ENCODE results near the gene VPS8.

Gene VPS8

DNA sequence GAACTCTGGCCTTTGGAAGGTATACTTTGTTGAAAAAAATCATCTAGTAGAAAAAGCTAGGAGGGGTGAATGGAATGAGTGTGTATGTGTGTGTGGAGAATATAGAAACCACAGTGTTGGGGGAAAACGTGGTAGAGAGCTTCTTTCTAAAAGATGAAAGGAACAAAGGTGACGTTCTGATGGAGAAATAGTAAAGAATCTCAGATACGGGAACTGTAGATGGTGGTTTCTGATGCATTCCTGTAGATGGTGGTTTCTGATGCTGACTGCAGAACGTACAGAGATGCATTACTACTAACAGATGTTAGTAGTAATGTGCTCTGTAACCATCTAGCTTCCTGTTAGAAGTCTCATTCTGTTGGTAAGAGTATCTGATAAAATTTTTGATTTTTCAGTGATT lies 60.2 kb downstream of the VPS8 start:
- TF ChIP-seq, protein P1, sequence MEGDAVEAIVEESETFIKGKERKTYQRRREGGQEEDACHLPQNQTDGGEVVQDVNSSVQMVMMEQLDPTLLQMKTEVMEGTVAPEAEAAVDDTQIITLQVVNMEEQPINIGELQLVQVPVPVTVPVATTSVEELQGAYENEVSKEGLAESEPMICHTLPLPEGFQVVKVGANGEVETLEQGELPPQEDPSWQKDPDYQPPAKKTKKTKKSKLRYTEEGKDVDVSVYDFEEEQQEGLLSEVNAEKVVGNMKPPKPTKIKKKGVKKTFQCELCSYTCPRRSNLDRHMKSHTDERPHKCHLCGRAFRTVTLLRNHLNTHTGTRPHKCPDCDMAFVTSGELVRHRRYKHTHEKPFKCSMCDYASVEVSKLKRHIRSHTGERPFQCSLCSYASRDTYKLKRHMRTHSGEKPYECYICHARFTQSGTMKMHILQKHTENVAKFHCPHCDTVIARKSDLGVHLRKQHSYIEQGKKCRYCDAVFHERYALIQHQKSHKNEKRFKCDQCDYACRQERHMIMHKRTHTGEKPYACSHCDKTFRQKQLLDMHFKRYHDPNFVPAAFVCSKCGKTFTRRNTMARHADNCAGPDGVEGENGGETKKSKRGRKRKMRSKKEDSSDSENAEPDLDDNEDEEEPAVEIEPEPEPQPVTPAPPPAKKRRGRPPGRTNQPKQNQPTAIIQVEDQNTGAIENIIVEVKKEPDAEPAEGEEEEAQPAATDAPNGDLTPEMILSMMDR (IDR thresholded peaks at IDR 0.05; ENCODE audit: extremely low read depth, insufficient read depth, missing control alignments): no peak
- in situ Hi-C loops (cut with MboI; ENCODE audit: low pct_unique_long_range_greater_than_20kb, low sequenced_read_pairs, unreplicated experiment): no loop called here
- DNase-seq (ENCODE audit: low spot score): no peak

DNA sequence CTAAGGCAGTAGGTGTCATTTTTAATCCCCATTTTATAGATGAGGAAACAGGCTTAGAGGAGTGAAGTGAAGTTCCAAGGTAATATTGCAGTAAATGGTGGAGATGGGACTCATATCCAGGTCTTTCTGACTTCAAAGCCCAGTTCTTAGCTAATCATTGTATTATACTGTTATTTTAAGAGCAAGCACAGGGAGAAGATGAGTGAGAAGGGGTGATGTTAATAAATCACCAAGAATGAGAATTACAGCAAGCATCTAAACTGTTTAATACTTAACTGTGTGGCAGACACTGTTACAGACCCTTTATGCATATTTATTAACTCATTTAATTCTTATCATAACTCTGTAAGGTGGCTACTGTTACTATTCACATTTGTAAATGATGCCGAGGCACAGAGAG lies 61.2 kb downstream of the VPS8 start:
- TF ChIP-seq, protein P1 (IDR thresholded peaks at IDR 0.05; ENCODE audit: extremely low read depth, insufficient read depth, missing control alignments): no peak
- DNase-seq (ENCODE audit: low spot score): no peak
- in situ Hi-C loops (cut with MboI; ENCODE audit: low pct_unique_long_range_greater_than_20kb, low sequenced_read_pairs, unreplicated experiment): no loop called here

DNA sequence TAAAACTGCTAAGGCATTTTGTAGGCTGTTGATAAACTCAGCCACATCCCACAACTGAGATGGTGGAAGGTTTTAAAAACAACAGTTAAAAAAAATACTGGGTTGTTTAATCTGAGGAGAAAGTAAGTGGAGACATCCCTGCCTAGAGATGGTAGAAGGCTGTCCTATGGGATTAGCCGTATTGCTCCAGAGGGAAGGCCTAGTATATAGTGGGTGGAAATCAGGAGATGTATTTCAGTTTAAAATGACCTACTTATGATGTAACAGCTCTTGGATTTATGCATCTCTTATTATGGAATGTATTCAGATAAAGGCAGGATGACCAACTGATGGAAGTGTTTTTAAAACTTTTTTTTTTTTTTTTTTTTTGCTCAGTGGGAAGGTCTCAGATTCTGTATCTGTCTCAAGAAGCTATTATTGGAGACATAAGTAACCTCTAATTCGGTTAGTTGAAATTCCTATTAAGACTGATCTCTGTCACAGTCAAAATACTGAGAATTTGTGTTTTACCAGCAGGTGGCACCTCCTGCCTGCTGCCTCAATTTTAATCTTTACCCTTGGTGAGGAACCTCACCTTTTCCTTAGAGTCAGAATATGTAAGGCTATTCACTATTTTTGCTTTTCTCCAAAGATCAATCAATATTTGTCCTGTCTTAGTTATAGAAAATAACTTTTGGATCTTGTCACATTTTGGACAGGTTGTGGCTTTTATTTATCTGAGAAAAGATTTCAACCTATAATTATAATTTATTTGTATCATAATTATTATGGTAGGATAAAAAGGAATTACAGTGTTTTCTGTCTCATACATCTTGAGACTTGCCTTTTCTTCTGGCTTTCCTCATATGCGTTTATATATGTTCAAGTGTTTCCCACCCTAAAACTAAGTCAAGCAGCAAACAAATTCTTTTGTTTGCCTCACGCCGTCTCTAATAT lies 63.0 kb downstream of the VPS8 start:
- TF ChIP-seq, protein P1 (IDR thresholded peaks at IDR 0.05; ENCODE audit: extremely low read depth, insufficient read depth, missing control alignments): peak; percentile 63
- DNase-seq (ENCODE audit: low spot score): peak; percentile 23
- in situ Hi-C loops (cut with MboI; ENCODE audit: low pct_unique_long_range_greater_than_20kb, low sequenced_read_pairs, unreplicated experiment): loop anchor here (25.0 kb wide), 1 partner anchor 312 kb away; no protein-coding TSS in a partner anchor

DNA sequence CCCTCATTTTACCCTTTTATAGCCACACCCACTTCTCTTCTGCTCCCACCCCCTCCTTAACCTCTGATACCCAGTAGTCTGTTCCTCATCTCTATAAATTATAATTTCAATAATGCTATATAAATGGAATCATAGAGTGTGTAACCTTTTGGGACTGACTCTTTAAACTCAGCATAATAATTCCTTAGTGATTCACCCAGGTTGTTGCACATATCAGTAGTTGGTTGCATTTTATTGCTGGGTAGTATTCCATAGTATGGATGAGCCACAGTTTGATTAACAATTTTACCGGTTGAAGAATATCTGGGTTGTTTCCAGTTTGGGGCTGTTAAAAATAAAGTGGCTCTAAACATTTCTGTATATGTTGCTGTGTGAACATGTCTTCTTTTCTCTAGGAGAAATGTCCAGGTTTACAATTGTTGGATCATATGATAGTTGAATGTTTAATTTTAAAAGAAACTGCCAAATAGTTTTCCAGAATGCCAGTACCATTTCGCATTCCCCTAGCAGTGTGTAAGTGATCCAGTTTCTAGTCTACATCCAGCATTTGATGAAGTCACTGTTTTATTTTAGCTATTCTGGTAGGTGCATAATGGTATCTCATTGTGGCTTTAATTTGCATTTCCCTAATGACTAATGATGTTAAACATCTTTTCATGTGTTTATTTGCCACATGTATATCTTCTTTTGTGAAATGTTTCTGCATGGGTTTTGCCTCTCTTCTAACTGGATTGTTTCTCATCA lies 68.5 kb downstream of the VPS8 start:
- in situ Hi-C loops (cut with MboI; ENCODE audit: low pct_unique_long_range_greater_than_20kb, low sequenced_read_pairs, unreplicated experiment): loop anchor here (25.0 kb wide), 1 partner anchor 307 kb away; no protein-coding TSS in a partner anchor
- TF ChIP-seq, protein P1 (IDR thresholded peaks at IDR 0.05; ENCODE audit: extremely low read depth, insufficient read depth, missing control alignments): no peak
- no peak for DNase-seq (ENCODE audit: low spot score)

DNA sequence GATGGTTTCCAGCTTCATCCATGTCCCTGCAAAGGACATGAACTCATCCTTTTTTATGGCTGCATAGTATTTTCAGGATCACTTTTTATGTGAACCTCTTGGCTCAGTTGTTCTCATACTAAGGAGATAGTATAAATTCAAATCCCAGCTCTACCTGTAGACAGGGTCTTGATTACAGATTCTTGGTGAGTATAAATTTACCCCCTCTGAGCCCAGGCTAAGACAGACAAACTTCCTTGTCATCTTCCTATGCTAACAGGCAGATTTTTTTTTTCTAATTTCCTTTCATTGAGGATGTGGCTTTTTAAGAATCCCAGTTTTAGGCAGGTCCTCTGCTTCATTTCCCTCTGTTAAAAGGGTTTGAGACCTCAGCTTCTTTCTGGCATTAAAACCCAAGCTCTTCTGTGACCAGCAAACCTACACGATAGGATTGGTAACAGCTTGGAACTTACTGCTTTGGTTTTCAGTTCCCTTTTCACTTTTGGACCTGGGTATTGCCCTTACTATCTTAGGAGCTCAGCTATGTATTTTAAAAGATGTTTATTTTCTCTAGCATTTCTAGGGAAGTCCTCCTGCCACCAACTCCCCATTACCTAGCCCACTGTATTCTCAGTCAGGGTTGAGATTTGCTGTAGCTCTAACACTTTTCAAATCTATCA lies 72.5 kb downstream of the VPS8 start:
- TF ChIP-seq, protein P1 (IDR thresholded peaks at IDR 0.05; ENCODE audit: extremely low read depth, insufficient read depth, missing control alignments): no peak
- peak; percentile 34 for DNase-seq (ENCODE audit: low spot score)
- in situ Hi-C loops (cut with MboI; ENCODE audit: low pct_unique_long_range_greater_than_20kb, low sequenced_read_pairs, unreplicated experiment): loop anchor here (25.0 kb wide), 1 partner anchor 303 kb away; no protein-coding TSS in a partner anchor

DNA sequence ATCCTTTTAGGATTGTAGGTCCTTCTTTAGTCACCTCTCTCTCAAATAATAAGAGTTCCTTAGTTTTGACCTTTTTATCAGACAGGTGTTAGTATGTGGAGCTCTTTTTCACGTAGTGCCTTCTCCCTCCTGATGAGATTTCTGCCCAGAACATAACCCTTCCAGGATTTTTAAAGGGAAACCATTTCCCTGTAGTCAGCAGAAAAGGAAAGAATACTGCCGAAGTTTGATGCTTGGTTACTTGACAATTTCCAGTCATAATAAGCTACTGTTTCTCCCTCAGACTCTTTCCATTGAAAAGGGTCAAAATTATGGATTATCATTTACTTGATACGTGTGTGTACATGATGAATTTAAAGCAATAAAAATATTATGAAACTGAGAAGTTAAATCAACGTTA lies 73.1 kb downstream of the VPS8 start:
- in situ Hi-C loops (cut with MboI; ENCODE audit: low pct_unique_long_range_greater_than_20kb, low sequenced_read_pairs, unreplicated experiment): loop anchor here (25.0 kb wide), 1 partner anchor 302 kb away; no protein-coding TSS in a partner anchor
- DNase-seq (ENCODE audit: low spot score): no peak
- TF ChIP-seq, protein P1 (IDR thresholded peaks at IDR 0.05; ENCODE audit: extremely low read depth, insufficient read depth, missing control alignments): no peak
